Adrenal gland (tissue), 5 donors: ENCODE results near the gene PRSS1.
"Not testable (repeated sequence)": the region's sequence is repeated elsewhere in the genome, so short reads cannot be mapped to it uniquely, and the experiment has no call there.

ENCODE experiments used
- POLR2A ChIP-seq, 2 donors: fragments of 450-650 bp; IDR thresholded peaks; one replicate each; pipeline ENCODE4 v1.6.1; 2017; ENCODE audit warnings: antibody characterized with exemption in 2 of 2, mild to moderate bottlenecking in 2 of 2, moderate library complexity in 1 of 2
- TF ChIP-seq, protein P1 (sequence below), 6 experiments: fragments of 450-650 bp in 4 of 6; fragments of 200-600 bp in 2 of 6; sonication (generic) in 1 of 6; IDR thresholded peaks; 1 replicate in 5 of 6; 2 replicates in 1 of 6; pipeline versions ENCODE4 v1.5.1 to v1.8.0; 2016 to 2021; ENCODE audit warnings: antibody characterized with exemption in 6 of 6, mild to moderate bottlenecking in 2 of 6, moderate library complexity in 1 of 6
- donor health status: DM: no; HTN: no; CAD: no.

DNA sequence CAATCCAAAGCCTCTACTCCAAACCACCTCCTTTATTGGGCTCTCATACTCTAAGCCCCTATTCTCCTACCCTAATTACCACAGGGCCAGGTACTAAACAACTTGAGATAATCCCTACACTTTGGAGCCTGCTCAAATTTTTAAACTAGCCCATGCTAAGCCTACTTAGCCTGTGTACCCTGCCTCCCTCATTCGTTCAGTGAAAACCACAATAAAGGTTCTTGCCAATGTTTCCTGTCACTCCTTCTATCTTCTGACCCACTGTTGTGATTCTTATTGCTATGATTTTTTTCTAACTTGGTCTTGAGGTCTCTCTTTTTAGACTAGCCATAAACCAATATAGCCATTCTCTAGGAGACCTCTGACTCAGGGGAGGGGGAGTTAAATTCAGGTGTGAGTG is 48.3 kb upstream of the PRSS1 start:
- TF ChIP-seq, protein P1, sequence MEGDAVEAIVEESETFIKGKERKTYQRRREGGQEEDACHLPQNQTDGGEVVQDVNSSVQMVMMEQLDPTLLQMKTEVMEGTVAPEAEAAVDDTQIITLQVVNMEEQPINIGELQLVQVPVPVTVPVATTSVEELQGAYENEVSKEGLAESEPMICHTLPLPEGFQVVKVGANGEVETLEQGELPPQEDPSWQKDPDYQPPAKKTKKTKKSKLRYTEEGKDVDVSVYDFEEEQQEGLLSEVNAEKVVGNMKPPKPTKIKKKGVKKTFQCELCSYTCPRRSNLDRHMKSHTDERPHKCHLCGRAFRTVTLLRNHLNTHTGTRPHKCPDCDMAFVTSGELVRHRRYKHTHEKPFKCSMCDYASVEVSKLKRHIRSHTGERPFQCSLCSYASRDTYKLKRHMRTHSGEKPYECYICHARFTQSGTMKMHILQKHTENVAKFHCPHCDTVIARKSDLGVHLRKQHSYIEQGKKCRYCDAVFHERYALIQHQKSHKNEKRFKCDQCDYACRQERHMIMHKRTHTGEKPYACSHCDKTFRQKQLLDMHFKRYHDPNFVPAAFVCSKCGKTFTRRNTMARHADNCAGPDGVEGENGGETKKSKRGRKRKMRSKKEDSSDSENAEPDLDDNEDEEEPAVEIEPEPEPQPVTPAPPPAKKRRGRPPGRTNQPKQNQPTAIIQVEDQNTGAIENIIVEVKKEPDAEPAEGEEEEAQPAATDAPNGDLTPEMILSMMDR (IDR thresholded peaks at IDR 0.05), result not testable (repeated sequence)
- TF ChIP-seq POLR2A (IDR thresholded peaks at IDR 0.05), result not testable (repeated sequence)
